Measurements from ENCODE around the gene UQCRQ. TPM values are rescaled to one million over a fixed set of nuclear protein-coding genes. Genes with fewer than 3 reads are reported as not detected.

Gene UQCRQ
- total and polyA plus RNA-seq, 3 experiments from 2014 or later = 595 to 663 (median 615) TPM

DNA sequence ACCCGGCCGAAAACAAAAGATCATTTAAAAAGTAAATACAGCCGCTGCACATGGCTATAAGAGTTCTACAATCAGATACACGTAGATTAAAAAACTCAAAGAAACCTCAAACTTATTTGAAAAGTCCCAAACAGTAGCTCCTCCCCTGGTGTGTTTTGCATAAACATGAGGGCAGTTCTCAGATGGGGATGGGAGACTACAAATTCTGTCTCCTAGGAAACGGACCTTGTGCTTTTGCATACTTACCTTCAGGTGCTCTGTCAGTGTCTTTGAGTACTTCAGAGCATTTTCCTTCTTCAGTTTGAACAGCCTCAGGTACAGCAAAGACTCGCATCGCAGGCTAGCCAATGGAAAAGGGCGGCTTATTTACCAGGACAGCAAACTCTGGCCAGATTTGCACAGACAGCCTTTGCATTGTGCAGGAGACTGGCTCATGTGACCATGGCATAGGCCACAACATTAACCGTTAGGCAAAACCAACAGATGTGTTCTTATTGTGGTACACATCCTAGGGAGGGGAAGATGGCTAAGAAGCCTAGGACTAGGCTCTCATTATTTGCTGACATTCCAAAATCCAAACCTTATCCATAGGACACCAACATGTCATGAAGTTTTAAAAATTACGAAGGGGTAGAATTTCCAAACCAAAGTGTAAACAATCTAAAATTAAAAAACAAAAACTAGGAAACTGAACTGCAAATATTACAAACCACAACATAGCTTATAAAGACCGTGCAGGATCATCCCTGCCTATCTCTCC is 19.8 kb downstream of the UQCRQ start:
- Histone ChIP-seq H3K4me1 (ENCODE audit: insufficient read depth, low read length) (no peaks in the 10 kb centered on the region), H3K4me3 (ENCODE audit: low read length) (no peak overlapping the region), H3K36me3 (ENCODE audit: insufficient read depth, low read length) (peaks cover 27% of the 10 kb centered on the region), H3K27me3 (ENCODE audit: insufficient read depth, low read length, poor library complexity, severe bottlenecking) (no peaks in the 10 kb centered on the region), H3K27ac (ENCODE audit: low read depth, low read length) (no peak overlapping the region), H3K9me3 (ENCODE audit: low read length) (no peaks in the 10 kb centered on the region)
- peak overlapping the region in 2 of 8 donors; percentile 22 to 38 for H3K27ac Mint-ChIP-seq
- DNase-seq = no peak
- H3K9me3 Mint-ChIP-seq = no peaks in the 10 kb centered on the region
- peaks cover 3 to 81% (median 12%) of the 10 kb centered on the region in 3 donors for H3K36me3 Mint-ChIP-seq
- H3K4me3 Mint-ChIP-seq = no peak overlapping the region
- peaks cover 0 to 4% (median 2%) of the 10 kb centered on the region in 3 donors for H3K4me1 Mint-ChIP-seq
- CTCF ChIA-PET = interaction anchor here (1.1 kb wide), 1 partner anchor 57 kb away, joined by 6 read pairs; the partner anchor contains the start of gene SHROOM1
- POLR2A ChIA-PET = no interaction called here
- H3K27me3 Mint-ChIP-seq = no peaks in the 10 kb centered on the region

DNA sequence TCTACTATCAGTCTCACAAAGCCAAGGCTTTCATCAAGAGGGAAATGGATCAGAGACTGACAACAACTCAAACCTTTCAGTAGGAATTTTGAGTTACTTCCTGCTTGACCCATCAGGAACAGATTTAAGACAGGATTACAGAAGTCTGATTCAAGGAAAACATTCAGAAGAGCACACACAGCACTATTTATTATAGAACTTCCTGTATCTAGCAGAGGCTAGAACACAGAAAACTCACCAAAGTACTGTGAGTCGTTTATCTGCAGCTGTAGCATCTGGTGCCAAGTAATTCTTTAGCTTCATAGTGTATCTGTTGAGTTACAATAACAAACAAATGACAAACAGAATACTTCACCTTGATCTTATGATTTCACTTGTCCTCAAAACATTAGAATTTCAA is 20.8 kb downstream of the UQCRQ start:
- H3K27me3 Mint-ChIP-seq = no peaks in the 10 kb centered on the region
- no peak overlapping the region for H3K4me3 ChIP-seq (ENCODE audit: low read length)
- H3K27ac ChIP-seq (ENCODE audit: low read depth, low read length) = no peak overlapping the region
- H3K27ac Mint-ChIP-seq = peak overlapping the region in 3 of 8 donors; percentile 7 to 52 (median 44)
- no peaks in the 10 kb centered on the region for H3K4me1 ChIP-seq (ENCODE audit: insufficient read depth, low read length)
- peaks cover 0 to 4% (median 2%) of the 10 kb centered on the region in 3 donors for H3K4me1 Mint-ChIP-seq
- no peak overlapping the region for H3K4me3 Mint-ChIP-seq
- H3K27me3 ChIP-seq (ENCODE audit: insufficient read depth, low read length, poor library complexity, severe bottlenecking) = no peaks in the 10 kb centered on the region
- ChIA-PET POLR2A (no interaction called here), CTCF (no interaction called here)
- no peaks in the 10 kb centered on the region for H3K9me3 Mint-ChIP-seq
- peaks cover 34% of the 10 kb centered on the region for H3K36me3 ChIP-seq (ENCODE audit: insufficient read depth, low read length)
- DNase-seq = no peak
- H3K9me3 ChIP-seq (ENCODE audit: low read length) = no peaks in the 10 kb centered on the region
- H3K36me3 Mint-ChIP-seq = peaks cover 7 to 82% (median 13%) of the 10 kb centered on the region in 3 donors

DNA sequence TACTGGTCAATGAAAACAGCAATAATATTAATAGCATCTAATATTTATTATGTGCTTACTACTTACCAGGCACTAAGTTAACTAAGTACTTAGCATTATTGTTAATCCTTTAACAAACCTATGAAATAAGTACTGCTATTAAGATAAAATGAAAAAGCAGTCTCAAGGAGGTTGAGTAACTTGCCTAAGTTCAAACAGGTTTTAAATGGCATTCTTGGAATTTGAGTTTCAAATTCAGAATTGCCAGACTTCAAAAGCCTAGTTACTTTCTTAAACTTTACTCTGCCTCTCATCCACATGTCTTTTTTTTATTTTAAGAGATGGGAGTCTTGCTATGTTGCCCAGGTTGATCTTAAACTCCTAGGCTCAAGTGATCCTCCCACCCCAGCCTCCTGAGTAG is 23.1 kb downstream of the UQCRQ start:
- Mint-ChIP-seq H3K27ac (peak overlapping the region in 1 of 8 donors; percentile 11), H3K27me3 (no peaks in the 10 kb centered on the region), H3K9me3 (no peaks in the 10 kb centered on the region), H3K36me3 (peaks cover 8 to 82% (median 14%) of the 10 kb centered on the region in 3 donors), H3K4me3 (no peak overlapping the region), H3K4me1 (no peaks in the 10 kb centered on the region)
- POLR2A ChIA-PET = no interaction called here
- H3K27me3 ChIP-seq (ENCODE audit: insufficient read depth, low read length, poor library complexity, severe bottlenecking) = no peaks in the 10 kb centered on the region
- no peaks in the 10 kb centered on the region for H3K4me1 ChIP-seq (ENCODE audit: insufficient read depth, low read length)
- H3K9me3 ChIP-seq (ENCODE audit: low read length) = no peaks in the 10 kb centered on the region
- CTCF ChIA-PET = interaction anchor here (2.2 kb wide), 1 partner anchor 60 kb away, joined by 8 read pairs; the partner anchor contains the start of gene SHROOM1
- peaks cover 46% of the 10 kb centered on the region for H3K36me3 ChIP-seq (ENCODE audit: insufficient read depth, low read length)
- no peak overlapping the region for H3K4me3 ChIP-seq (ENCODE audit: low read length)
- no peak overlapping the region for H3K27ac ChIP-seq (ENCODE audit: low read depth, low read length)
- DNase-seq = no peak

DNA sequence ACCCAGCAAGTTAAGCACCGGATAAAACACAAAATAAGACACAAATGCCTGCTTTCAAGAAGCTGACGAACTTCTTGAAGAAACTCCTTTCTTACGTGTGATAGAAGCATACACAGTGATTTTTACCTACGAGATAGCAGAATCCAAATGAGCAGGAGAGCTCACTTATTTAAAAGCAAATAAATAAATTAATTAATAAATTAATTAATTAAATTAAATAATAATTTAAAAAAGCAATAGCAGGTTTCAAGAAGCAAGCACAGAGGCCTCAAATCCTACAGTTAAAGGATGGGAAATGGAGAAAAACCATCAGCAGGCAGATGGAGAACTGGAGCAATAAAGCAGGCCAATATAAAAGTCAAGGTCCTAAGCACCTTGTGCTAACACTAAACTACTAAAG is 24.4 kb downstream of the UQCRQ start:
- H3K9me3 ChIP-seq (ENCODE audit: low read length) = no peaks in the 10 kb centered on the region
- H3K4me1 ChIP-seq (ENCODE audit: insufficient read depth, low read length) = no peaks in the 10 kb centered on the region
- peaks cover 9 to 82% (median 19%) of the 10 kb centered on the region in 3 donors for H3K36me3 Mint-ChIP-seq
- H3K4me1 Mint-ChIP-seq = peaks cover 0 to 6% (median 2%) of the 10 kb centered on the region in 3 donors
- DNase-seq = no peak
- no peak overlapping the region for H3K27ac ChIP-seq (ENCODE audit: low read depth, low read length)
- ChIA-PET CTCF (interaction anchor here (0.5 to 2.2 kb wide), 3 partner anchors 16 to 94 kb away, joined by 3 to 8 read pairs (median 3); partner anchors contain the start of gene SHROOM1), POLR2A (no interaction called here)
- H3K9me3 Mint-ChIP-seq = no peaks in the 10 kb centered on the region
- no peaks in the 10 kb centered on the region for H3K27me3 ChIP-seq (ENCODE audit: insufficient read depth, low read length, poor library complexity, severe bottlenecking)
- no peak overlapping the region for H3K4me3 Mint-ChIP-seq
- H3K36me3 ChIP-seq (ENCODE audit: insufficient read depth, low read length) = peaks cover 54% of the 10 kb centered on the region
- no peak overlapping the region for H3K27ac Mint-ChIP-seq
- H3K27me3 Mint-ChIP-seq = no peaks in the 10 kb centered on the region
- H3K4me3 ChIP-seq (ENCODE audit: low read length) = no peak overlapping the region

DNA sequence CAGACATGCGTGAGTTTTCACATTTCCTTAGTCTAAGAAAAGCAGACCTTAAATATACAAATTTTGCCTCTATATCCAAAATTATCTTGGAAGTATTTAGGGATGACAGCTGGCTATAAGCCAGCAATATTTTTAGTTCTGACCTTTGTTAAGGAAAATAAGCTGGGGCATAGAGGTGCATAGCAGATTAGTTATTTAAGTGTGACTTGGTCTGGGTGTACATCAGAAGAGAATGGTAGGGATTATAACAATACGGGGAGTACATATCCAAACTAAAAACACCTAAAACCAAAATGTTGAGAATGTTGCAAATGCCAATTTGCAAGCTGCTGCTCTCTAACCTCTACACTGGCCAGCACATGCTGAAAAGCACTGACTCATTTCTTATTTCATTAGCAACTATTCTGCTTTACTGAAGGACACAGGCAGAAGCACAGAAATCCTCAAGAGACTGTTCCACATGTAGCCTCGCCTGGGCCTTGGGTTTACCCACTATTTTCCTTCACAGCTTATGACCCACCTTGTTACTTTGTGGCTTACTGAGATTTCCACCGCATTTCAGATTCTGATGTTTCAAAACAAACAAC is 29.4 kb downstream of the UQCRQ start:
- ChIA-PET CTCF (no interaction called here), POLR2A (interaction anchor here (0.6 kb wide), 1 partner anchor 75 kb away, joined by 6 read pairs; no protein-coding TSS in a partner anchor)
- Histone ChIP-seq H3K27me3 (ENCODE audit: insufficient read depth, low read length, poor library complexity, severe bottlenecking) (no peaks in the 10 kb centered on the region), H3K4me1 (ENCODE audit: insufficient read depth, low read length) (no peaks in the 10 kb centered on the region), H3K27ac (ENCODE audit: low read depth, low read length) (no peak overlapping the region), H3K4me3 (ENCODE audit: low read length) (no peak overlapping the region), H3K36me3 (ENCODE audit: insufficient read depth, low read length) (peaks cover 47% of the 10 kb centered on the region), H3K9me3 (ENCODE audit: low read length) (no peaks in the 10 kb centered on the region)
- Mint-ChIP-seq H3K4me3 (no peak overlapping the region), H3K36me3 (peaks cover 18 to 84% (median 26%) of the 10 kb centered on the region in 3 donors), H3K9me3 (no peaks in the 10 kb centered on the region), H3K27me3 (no peaks in the 10 kb centered on the region), H3K4me1 (peaks cover 0 to 20% (median 2%) of the 10 kb centered on the region in 3 donors), H3K27ac (peak overlapping the region in 5 of 8 donors; percentile 17 to 48 (median 44))
- no peak for DNase-seq

DNA sequence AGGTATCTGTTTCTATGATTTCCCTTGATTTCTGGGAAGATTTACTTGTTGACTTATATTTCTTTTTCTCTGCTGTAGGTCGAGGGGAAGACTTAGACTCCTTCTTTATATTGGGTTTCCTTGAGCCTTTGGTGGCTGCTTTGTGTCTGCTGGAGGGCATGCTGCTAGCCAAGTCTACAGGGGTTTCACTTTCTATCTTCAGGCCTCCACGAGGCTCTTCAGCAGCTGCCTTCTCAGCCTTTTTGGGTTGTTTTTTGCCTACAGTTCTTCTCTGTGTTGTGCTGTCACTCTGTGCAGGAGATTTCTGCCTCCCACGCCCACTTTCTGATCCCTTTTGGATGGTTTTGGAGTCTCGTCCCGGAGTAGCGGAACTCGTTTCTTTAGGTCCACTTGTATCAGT is 30.2 kb downstream of the UQCRQ start:
- no peak overlapping the region for H3K27ac ChIP-seq (ENCODE audit: low read depth, low read length)
- ChIA-PET CTCF (no interaction called here), POLR2A (no interaction called here)
- no peak overlapping the region for H3K4me3 ChIP-seq (ENCODE audit: low read length)
- H3K9me3 ChIP-seq (ENCODE audit: low read length) = no peaks in the 10 kb centered on the region
- Mint-ChIP-seq H3K4me3 (no peak overlapping the region), H3K9me3 (no peaks in the 10 kb centered on the region), H3K36me3 (peaks cover 18 to 87% (median 30%) of the 10 kb centered on the region in 3 donors), H3K27ac (peak overlapping the region in 4 of 8 donors; percentile 39 to 88 (median 70)), H3K4me1 (peaks cover 0 to 20% (median 2%) of the 10 kb centered on the region in 3 donors), H3K27me3 (no peaks in the 10 kb centered on the region)
- H3K27me3 ChIP-seq (ENCODE audit: insufficient read depth, low read length, poor library complexity, severe bottlenecking) = no peaks in the 10 kb centered on the region
- DNase-seq = no peak
- H3K4me1 ChIP-seq (ENCODE audit: insufficient read depth, low read length) = no peaks in the 10 kb centered on the region
- peaks cover 46% of the 10 kb centered on the region for H3K36me3 ChIP-seq (ENCODE audit: insufficient read depth, low read length)

DNA sequence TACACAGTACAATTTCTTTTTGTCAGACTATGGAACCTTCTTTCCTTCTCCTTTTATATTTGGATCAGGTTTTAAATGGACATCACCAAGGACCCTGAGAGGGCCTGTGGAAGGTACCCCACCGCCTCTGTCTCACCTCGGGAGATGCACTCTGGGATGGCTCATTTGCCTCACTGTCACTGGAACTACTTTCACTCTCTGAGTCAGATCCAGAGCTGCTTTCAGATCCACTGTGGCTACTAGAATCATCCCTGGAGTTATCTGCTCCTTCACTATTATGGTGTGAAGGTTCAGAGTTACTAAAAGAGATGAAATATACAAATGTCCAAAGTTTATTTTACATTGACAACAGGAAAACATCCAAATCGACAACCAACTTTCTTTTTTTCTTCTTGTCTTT is 31.7 kb downstream of the UQCRQ start:
- H3K9me3 ChIP-seq (ENCODE audit: low read length) = no peaks in the 10 kb centered on the region
- DNase-seq = no peak
- no peak overlapping the region for H3K27ac Mint-ChIP-seq
- ChIA-PET CTCF (no interaction called here), POLR2A (no interaction called here)
- no peak overlapping the region for H3K27ac ChIP-seq (ENCODE audit: low read depth, low read length)
- no peaks in the 10 kb centered on the region for H3K27me3 Mint-ChIP-seq
- H3K9me3 Mint-ChIP-seq = no peaks in the 10 kb centered on the region
- peaks cover 0 to 20% (median 2%) of the 10 kb centered on the region in 3 donors for H3K4me1 Mint-ChIP-seq
- H3K27me3 ChIP-seq (ENCODE audit: insufficient read depth, low read length, poor library complexity, severe bottlenecking) = no peaks in the 10 kb centered on the region
- H3K4me1 ChIP-seq (ENCODE audit: insufficient read depth, low read length) = no peaks in the 10 kb centered on the region
- H3K4me3 Mint-ChIP-seq = no peak overlapping the region
- H3K4me3 ChIP-seq (ENCODE audit: low read length) = no peak overlapping the region
- H3K36me3 ChIP-seq (ENCODE audit: insufficient read depth, low read length) = peaks cover 34% of the 10 kb centered on the region
- peaks cover 14 to 82% (median 30%) of the 10 kb centered on the region in 3 donors for H3K36me3 Mint-ChIP-seq

DNA sequence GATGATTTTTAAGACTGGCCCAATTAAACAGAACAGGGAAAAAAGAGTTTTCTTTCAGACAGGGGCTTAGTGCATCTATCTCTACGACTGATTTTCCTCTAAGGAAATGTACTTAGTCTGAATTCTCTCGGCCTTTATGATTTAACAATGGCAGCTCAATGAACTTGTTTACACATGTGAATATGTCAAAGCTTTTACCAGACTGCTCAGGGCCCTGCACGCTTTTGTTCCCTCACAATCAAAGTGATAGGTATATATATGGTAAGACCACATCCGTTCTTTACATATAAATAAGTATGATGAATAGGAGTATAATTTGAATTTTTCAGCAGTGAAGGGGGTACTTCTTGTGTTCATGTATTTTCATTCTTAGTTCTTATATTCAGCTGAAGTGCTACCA is 34.6 kb downstream of the UQCRQ start:
- H3K4me3 ChIP-seq (ENCODE audit: low read length) = no peak overlapping the region
- H3K36me3 ChIP-seq (ENCODE audit: insufficient read depth, low read length) = peaks cover 25% of the 10 kb centered on the region
- no peaks in the 10 kb centered on the region for H3K9me3 Mint-ChIP-seq
- ChIA-PET POLR2A (no interaction called here), CTCF (interaction anchor here (0.8 kb wide), 1 partner anchor 18 kb away, joined by 3 read pairs; no protein-coding TSS in a partner anchor)
- peaks cover 14 to 75% (median 25%) of the 10 kb centered on the region in 3 donors for H3K36me3 Mint-ChIP-seq
- peaks cover 11 to 35% (median 14%) of the 10 kb centered on the region in 3 donors for H3K4me1 Mint-ChIP-seq
- H3K4me1 ChIP-seq (ENCODE audit: insufficient read depth, low read length) = no peaks in the 10 kb centered on the region
- no peak overlapping the region for H3K4me3 Mint-ChIP-seq
- no peaks in the 10 kb centered on the region for H3K9me3 ChIP-seq (ENCODE audit: low read length)
- H3K27ac ChIP-seq (ENCODE audit: low read depth, low read length) = no peak overlapping the region
- DNase-seq = no peak
- no peak overlapping the region for H3K27ac Mint-ChIP-seq
- H3K27me3 Mint-ChIP-seq = no peaks in the 10 kb centered on the region
- H3K27me3 ChIP-seq (ENCODE audit: insufficient read depth, low read length, poor library complexity, severe bottlenecking) = no peaks in the 10 kb centered on the region

Measured in CD8-positive, alpha-beta memory T cell (primary cell).